HUES64 (cell line): ENCODE data around the gene HMGB4.

Source experiments
- H3K27ac ChIP-seq: 2 replicates; pipeline ENCODE4 v1.7.0; 2013; ENCODE audit warnings: low read depth, low read length, inconsistent platforms
- H3K27me3 ChIP-seq: 2 replicates; pipeline ENCODE4 v1.6.1; 2013; ENCODE audit warnings: mild to moderate bottlenecking, low read length; ENCODE audit not compliant: insufficient read depth
- H3K36me3 ChIP-seq: 2 replicates; pipeline ENCODE4 v1.6.1; 2013; ENCODE audit warnings: mild to moderate bottlenecking, low read length; ENCODE audit not compliant: insufficient read depth
- H3K4me1 ChIP-seq: 2 replicates; pipeline ENCODE4 v1.6.1; 2013; ENCODE audit warnings: mild to moderate bottlenecking, low read length, moderate library complexity; ENCODE audit not compliant: insufficient read depth
- H3K4me3 ChIP-seq: 2 replicates; pipeline ENCODE4 v1.5.1; 2013; ENCODE audit warnings: mild to moderate bottlenecking, low read length, moderate library complexity
- H3K9ac ChIP-seq: 2 replicates; pipeline ENCODE4 v1.6.1; 2013; ENCODE audit warnings: mild to moderate bottlenecking, low read depth, low read length
- H3K9me3 ChIP-seq: 2 replicates; pipeline ENCODE4 v1.6.1; 2013; ENCODE audit warnings: low read depth, low read length; ENCODE audit not compliant: insufficient read depth
- WGBS: fragments of 150-250, 120-280 bp; methylation state at CpG from one replicate; pipeline ENCODE4 v1.1.7; 2013; ENCODE audit warnings: missing lambda C conversion rate; 5-methylcytosine and 5-hydroxymethylcytosine counted together

HMGB4 gene

DNA sequence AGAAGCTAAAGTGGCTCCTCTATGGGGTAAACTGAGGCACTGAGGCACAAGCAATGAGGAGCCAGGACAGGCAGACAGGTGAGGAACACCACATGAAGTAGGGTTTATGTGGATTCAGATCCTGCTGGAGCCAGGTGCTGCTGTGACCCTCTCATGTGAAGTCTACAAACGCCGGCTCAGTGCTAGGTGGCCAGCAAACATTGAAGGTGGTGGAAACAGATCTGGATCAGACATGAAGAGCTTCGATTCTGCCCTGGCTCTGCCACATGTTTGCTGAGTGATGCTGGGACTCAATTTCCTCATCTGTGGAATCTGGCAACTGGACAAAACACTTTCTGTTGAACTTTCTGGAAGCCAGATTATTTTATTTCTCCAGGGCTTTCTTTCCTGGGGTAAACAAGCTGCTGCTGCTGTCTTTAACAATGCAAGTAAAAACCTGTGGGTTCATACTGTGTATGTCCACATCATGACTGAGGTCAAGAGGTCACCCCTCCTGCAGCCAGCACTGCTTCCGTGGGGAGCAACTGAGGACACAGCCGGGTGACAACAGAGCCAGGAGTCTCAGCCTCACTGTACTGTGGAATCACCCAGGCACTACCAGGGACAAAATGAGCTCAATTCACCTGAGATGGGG is 33.3 kb downstream of the HMGB4 start:
- Histone ChIP-seq H3K36me3 (no peaks in the 10 kb centered on the region), H3K27me3 (no peaks in the 10 kb centered on the region), H3K9ac (no peak overlapping the region), H3K4me3 (no peak overlapping the region), H3K27ac (no peak overlapping the region), H3K4me1 (0 out of 2 replicates have a peak, but pooled peaks cover 6% of the 10 kb centered on the region), H3K9me3 (no peaks in the 10 kb centered on the region)
- 93% methylated on average over 5 of the region's 5 CpGs for WGBS

DNA sequence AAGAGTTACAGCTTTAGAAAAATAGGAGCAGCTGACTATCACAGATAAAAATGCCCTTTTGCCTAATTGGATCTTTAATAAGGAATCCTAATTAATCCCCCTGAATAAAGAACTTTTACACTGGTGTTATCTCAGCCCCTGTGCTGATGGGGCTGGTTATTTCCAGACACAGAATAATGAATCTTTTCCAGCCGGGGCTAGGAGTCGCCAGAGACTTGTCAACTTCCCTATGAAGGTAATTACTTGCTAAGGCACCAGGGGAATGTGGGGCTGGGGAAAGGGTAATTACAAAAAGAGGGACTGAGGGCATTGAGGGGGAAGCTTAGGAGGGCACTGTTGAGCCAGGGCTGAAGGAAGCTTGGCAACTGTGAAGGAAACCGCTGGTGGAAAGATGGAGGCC is 34.5 kb downstream of the HMGB4 start:
- no peak overlapping the region for H3K4me3 ChIP-seq
- peaks cover 9% of the 10 kb centered on the region; the same call in 1 of the 2 replicates for H3K4me1 ChIP-seq
- no peak overlapping the region for H3K9ac ChIP-seq
- H3K27me3 ChIP-seq = no peaks in the 10 kb centered on the region
- H3K9me3 ChIP-seq = no peaks in the 10 kb centered on the region
- H3K36me3 ChIP-seq = no peaks in the 10 kb centered on the region
- no peak overlapping the region for H3K27ac ChIP-seq
- 89% methylated on average over 3 of the region's 3 CpGs for WGBS

DNA sequence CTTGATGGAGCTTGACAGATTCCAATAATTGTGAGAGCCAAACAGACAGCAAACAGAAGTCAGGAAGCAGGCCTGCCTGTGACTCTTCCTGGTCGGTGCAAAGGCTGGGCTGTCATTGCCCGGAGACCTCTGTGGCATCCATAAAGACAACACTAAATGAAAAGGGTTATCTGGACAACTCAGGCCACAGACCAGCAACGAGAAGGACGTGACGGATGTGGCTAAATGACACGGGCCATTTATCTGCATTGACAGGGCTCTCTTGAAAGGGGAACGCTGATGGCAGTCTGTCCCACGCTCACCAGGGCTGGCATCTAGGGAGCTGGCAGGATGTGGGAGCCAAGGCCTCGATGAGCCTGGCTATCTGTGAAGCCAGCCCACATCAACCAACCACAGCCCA is 35.0 kb downstream of the HMGB4 start:
- H3K4me1 ChIP-seq = peaks cover 9% of the 10 kb centered on the region; the same call in 1 of the 2 replicates
- no peaks in the 10 kb centered on the region for H3K36me3 ChIP-seq
- no peak overlapping the region for H3K4me3 ChIP-seq
- no peak overlapping the region for H3K9ac ChIP-seq
- H3K27ac ChIP-seq = no peak overlapping the region
- H3K9me3 ChIP-seq = no peaks in the 10 kb centered on the region
- WGBS = 92% methylated on average over 9 of the region's 9 CpGs
- no peaks in the 10 kb centered on the region for H3K27me3 ChIP-seq

DNA sequence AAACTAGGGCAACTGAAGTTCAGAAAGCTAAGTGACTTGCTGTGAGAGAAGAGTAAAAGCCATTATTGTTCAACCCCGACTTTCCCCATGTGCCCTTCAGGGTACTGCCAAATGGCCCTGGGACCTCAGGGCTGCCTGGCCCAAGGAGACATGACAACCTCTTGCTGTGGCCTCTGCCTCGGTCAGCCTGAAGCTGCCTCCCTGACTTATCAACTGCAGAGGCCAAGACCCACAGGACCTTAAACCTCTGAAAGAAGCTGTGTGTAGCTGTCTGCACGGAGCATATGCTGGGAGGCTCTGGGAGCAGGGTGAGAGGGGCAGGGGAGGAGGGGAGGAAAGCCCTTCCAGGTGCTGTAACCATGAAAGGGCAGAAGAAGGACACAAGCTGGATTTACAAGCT is 35.9 kb downstream of the HMGB4 start:
- WGBS = 91% methylated on average over 3 of the region's 3 CpGs
- Histone ChIP-seq H3K4me3 (no peak overlapping the region), H3K9me3 (no peaks in the 10 kb centered on the region), H3K9ac (no peak overlapping the region), H3K4me1 (peaks cover 9% of the 10 kb centered on the region; the same call in 1 of the 2 replicates), H3K27me3 (no peaks in the 10 kb centered on the region), H3K27ac (no peak overlapping the region), H3K36me3 (no peaks in the 10 kb centered on the region)

DNA sequence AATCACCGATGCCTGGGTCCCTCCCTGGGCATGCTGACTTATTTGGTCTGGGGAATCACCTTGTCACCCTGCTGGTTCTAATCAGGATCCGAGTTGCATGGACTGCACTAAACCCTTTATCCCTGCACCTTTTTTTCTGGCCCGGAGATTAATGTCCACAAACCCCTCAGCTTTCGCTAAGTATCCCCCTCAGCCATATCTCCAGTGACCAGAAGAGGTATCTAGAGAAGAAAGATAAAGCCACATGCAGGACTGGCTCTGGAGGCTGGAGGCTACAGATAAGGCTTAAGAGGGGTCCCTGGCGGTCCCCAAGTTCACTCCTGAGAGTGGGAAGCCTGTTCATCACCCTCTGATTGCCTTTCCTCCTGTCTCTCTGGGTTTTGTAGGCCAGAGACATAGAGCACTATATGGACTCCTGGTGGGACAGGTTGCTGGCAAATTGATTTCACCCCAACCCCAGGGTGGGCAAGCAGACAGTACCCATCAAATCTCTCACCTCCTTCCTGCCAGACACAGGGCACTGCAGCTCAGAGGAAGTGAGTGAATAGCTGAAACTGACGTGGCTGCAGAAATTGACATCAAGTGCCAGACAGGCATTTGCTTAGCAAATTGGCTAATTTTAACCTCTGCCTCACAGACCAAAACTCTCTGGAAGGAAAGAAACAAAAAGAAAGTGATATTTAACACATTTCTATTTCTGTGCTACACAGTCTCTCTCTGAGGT is 38.8 kb downstream of the HMGB4 start:
- H3K4me1 ChIP-seq = peaks cover 3% of the 10 kb centered on the region; the same call in 1 of the 2 replicates
- H3K36me3 ChIP-seq = no peaks in the 10 kb centered on the region
- 81% methylated on average over 6 of the region's 6 CpGs for WGBS
- H3K27me3 ChIP-seq = no peaks in the 10 kb centered on the region
- H3K9ac ChIP-seq = no peak overlapping the region
- H3K4me3 ChIP-seq = no peak overlapping the region
- no peak overlapping the region for H3K27ac ChIP-seq
- no peaks in the 10 kb centered on the region for H3K9me3 ChIP-seq

DNA sequence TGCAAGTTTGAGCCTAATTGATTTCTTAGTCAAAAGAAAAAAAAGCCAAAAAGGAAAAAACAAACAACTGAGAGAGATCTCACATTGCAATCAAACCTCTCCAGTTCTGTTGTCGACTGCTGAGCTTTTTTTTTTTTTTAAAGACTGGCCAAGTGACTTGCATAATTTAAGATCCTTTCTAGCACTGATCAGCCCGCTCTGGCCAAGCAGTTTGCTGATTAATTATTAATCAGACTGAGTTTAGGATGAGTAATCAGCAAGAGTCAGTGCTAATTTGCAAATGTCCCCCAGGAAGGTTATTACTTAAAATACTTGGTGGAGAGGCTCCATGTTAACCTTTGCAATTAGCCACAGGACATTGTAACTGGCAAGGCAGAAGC is 39.3 kb downstream of the HMGB4 start:
- H3K4me1 ChIP-seq = peaks cover 3% of the 10 kb centered on the region; the same call in 1 of the 2 replicates
- H3K4me3 ChIP-seq = no peak overlapping the region
- no peak overlapping the region for H3K27ac ChIP-seq
- WGBS = 61% methylated on average over 2 of the region's 2 CpGs
- H3K9me3 ChIP-seq = no peaks in the 10 kb centered on the region
- no peaks in the 10 kb centered on the region for H3K36me3 ChIP-seq
- H3K27me3 ChIP-seq = no peaks in the 10 kb centered on the region
- no peak overlapping the region for H3K9ac ChIP-seq

DNA sequence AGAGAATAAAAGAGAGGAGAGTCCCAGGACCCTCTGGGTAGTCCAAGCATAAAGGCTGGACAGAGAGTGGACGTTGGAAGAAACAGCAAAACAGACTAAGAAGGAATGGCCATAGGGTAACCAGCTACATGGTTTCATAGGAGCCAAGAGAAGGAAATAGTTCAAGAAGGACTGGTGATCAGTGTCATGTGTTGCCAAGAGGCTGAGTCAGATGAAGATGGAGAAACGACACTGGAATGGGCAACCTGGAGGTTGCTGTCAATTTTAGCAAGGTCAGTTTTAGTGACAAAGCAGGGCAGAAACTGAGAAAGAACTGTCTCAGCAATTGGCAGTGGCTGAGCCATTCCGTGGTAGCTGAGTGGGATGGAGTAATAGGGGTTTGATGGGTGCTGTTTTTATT is 41.4 kb downstream of the HMGB4 start:
- H3K27ac ChIP-seq = no peak overlapping the region
- H3K4me3 ChIP-seq = no peak overlapping the region
- no peaks in the 10 kb centered on the region for H3K36me3 ChIP-seq
- H3K27me3 ChIP-seq = no peaks in the 10 kb centered on the region
- H3K9ac ChIP-seq = no peak overlapping the region
- H3K9me3 ChIP-seq = no peaks in the 10 kb centered on the region
- peaks cover 3% of the 10 kb centered on the region; the same call in 1 of the 2 replicates for H3K4me1 ChIP-seq
- WGBS = 88% methylated on average over 3 of the region's 3 CpGs

DNA sequence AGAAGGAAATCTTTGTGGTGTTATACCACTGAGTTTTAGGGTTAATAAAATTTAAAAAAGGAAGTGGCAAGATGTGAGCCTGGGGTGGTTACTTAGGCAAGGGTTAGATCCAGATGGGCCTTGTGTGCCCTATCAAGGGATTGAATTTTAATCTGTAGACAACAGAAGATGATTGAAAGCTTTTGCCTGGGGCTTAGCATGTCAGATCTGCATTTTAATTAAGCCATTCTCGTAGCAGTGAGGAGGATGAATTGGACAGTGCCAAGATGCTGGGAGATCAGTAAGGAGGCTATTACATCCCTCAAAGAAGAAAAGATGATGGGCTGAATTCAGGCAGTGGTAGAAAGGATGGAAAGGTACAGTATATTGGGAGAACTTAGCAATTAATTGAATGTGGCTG is 42.3 kb downstream of the HMGB4 start:
- H3K9ac ChIP-seq = no peak overlapping the region
- 88% methylated on average over 1 of the region's 1 CpG for WGBS
- H3K36me3 ChIP-seq = no peaks in the 10 kb centered on the region
- no peak overlapping the region for H3K4me3 ChIP-seq
- H3K4me1 ChIP-seq = peaks cover 3% of the 10 kb centered on the region; the same call in 1 of the 2 replicates
- H3K27me3 ChIP-seq = no peaks in the 10 kb centered on the region
- no peaks in the 10 kb centered on the region for H3K9me3 ChIP-seq
- H3K27ac ChIP-seq = no peak overlapping the region

DNA sequence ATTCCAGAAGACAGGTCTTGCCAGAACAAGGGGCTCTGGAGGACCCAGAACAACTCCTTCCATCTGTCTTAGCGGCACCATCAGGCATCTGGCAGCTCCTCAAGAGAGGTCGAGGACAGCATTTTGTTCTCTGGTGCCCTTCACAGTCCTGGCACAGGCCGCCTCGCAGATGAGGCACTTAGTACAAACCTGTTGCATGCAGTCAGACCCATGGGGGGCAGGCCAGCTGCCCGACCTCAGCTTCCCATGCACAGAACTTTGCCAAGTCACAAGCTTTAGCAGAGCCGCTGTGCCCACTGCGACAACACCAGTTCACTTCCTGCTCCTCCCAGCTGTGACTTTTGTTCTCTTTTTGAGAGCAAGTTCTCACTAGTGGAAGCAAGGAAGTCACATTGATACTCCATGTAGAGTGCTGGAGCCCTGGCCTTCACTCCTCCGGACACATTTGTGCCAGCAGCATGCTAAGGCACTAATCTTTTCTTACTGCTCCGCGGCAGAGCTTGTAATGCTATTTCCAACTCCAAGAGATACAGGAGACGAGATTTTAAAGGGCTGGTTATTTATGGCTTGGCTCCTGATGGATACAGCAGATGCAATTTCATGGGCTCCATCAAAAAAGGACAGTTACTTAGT is 44.6 kb downstream of the HMGB4 start:
- 92% methylated on average over 11 of the region's 11 CpGs for WGBS
- H3K27ac ChIP-seq = no peak overlapping the region
- H3K9me3 ChIP-seq = no peaks in the 10 kb centered on the region
- H3K9ac ChIP-seq = no peak overlapping the region
- H3K4me3 ChIP-seq = no peak overlapping the region
- H3K4me1 ChIP-seq = no peaks in the 10 kb centered on the region
- no peaks in the 10 kb centered on the region for H3K36me3 ChIP-seq
- H3K27me3 ChIP-seq = no peaks in the 10 kb centered on the region
